HG02763 (cell line): ENCODE measurements around the gene TRAF3.

Experiments
- ATAC-seq: cut with Tn5 transposase; IDR thresholded peaks from one replicate; pipeline ENCODE4 v1.9.1; 2021; ENCODE audit warnings: mild to moderate bottlenecking, moderate library complexity; ENCODE audit not compliant: unreplicated experiment

TRAF3 gene

DNA sequence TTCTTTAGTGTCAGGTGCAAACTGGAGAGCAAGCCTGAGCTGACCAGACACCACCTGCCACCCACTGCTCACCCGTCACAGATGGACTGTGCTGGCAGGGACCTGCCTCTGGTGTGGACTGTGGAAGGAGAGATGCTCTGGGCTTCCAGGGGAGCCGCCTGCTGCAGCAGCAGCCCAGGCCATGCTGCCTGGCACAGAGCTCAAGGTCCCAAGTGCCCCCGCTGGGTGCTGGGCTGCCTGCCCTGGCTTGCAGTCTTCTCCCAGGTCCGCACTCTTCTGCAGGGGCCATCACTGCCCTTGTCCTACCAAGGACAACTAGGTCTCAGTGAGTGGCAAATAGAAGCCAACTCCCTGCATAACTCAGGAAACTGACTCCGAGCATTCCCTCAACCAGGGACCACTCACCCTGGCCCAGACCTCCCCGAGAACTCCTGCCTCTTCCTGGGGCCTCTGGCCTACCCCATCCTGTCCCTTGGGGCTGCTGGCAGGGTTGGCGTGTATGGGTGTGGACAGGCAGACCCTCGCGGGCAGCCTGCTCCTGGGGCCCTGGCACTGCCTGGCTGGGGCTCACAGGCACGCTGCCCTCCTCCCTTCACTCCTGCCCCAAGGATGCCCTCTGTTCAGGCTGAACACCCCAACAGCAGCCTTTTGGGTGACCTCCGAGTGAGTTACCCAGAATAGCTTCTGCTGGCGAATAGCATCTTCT lies 154.5 kb downstream of the TRAF3 start:
- no peak for ATAC-seq

DNA sequence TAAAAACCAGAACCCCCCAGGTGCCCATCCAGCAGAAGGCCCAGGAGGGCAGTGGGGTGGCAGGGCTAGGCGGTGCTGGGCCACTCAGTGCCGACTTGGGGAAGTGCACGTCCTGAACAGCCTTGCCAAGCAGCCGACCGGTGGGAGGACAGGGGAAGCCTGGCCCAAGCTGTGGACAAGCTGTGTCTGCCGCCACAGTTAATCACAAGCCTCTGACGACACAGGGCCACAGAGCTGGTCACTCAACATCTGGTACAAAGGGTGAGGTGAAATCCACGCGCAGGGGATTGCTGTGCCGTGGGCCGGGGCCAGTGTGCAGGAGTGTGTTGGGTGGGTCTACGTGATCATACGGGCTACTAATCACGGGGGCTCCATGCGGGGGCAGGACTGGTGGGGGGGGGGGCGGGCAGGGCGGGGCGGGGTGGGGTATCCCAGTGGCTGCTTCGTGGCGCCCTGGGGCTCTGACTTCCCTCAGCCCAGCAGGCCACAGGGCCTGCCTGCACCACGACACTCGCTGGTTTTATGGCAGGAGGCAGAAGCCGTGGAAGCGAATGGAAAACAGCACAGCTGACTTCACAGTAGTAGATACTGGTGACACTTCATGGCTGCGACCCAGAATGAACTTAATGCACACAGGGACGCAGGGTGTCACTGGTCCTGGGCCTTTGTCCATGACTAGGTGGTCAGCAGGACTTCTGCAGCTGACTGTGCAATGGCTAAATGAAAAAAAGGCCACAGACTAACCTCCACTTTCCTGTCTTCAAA lies 155.4 kb downstream of the TRAF3 start:
- ATAC-seq = no peak

DNA sequence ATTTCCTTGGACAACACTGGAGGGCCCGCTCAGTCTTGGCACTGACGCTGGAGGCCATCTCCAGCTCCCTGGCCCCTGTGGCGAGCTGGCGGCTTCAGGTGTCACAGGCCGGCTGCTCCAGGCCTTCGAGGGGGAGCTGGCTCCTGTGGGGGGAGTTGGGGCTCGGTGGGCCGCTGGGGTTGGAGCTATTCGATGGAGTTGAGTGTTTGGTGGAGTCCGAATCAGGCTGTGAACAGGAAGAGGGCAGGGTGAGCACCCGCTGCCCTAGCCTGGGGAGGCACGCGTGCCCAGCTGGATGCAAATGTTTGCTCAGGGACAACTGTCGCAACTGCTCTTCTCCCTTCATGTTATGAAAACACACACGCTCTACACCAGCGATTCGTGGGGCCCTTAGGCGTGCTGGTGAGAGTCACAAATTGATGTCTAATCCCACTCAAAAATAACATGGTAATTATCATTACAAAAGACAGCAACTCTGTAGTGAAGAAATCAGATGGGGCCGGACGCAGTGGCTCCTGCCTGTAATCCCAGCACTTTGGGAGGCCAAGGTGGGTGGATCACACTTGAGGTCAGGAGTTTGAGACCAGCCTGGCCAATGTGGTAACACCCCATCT lies 156.5 kb downstream of the TRAF3 start:
- ATAC-seq = no peak

- no peak for ATAC-seq
Observed at GRCh38 chr14:102935756-102936155, 158.5 kb downstream of the TRAF3 start.

DNA sequence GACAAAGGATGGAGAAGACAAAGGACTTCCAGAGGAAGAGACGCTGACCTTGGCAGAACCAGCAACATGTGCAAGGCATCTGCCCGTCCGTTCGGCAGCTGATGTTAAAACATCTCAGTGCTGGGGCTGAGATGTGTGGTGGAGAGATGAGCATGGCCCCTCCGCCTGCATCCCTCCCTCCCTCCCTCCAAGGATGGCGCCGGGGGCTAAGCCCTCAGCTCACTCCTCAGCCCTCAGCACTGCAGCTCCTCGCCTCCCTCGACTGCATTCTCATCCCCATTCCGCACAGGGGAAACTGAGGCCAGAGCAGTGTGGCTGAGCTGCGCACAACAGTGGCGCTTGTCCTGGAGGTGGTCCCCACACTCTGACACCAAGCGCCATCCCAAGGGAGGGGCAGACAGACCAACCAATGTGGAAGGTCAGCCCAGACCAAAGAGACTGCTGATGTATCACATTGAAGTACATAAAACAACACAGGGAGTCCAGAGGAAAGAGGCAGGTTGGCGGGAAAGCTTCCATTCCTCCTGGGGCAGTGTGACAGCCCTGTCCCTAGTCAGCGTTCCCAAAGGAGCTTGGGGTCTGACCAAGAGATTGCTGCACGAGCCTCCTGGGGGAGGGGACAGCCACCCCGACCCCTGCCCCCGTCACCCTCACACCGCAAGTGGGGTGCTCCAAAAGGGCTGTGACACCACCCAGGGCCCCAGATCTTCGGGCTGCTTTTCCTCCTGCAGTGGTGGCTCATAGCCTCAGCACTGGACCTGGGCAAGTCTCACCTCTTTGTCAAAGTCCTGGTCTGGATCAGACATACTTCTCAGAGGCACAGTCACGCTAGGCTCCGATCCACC lies 160.3 kb downstream of the TRAF3 start:
- ATAC-seq = no peak

- no peak for ATAC-seq
Observed at GRCh38 chr14:102938191-102938590, 160.9 kb downstream of the TRAF3 start.

DNA sequence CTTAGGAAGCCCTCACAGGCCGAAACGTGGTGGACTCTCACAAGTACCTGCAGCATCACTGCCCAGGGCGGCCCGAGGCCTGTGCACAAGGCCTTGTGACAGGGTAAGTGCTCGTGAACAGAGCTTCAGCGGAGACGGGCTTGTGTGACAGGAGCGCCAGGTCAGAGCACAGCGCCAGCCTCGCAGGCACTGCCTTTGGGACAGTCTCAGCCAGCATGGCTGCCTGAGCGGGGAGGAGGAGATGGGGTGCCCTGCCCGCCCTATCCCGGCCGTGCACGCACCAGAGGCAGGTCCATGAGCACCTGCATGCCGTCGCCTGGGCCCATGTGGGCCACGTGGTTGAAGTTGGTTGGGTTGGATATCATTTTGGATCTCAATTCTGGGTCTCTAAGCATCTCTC lies 162.1 kb downstream of the TRAF3 start:
- no peak for ATAC-seq

DNA sequence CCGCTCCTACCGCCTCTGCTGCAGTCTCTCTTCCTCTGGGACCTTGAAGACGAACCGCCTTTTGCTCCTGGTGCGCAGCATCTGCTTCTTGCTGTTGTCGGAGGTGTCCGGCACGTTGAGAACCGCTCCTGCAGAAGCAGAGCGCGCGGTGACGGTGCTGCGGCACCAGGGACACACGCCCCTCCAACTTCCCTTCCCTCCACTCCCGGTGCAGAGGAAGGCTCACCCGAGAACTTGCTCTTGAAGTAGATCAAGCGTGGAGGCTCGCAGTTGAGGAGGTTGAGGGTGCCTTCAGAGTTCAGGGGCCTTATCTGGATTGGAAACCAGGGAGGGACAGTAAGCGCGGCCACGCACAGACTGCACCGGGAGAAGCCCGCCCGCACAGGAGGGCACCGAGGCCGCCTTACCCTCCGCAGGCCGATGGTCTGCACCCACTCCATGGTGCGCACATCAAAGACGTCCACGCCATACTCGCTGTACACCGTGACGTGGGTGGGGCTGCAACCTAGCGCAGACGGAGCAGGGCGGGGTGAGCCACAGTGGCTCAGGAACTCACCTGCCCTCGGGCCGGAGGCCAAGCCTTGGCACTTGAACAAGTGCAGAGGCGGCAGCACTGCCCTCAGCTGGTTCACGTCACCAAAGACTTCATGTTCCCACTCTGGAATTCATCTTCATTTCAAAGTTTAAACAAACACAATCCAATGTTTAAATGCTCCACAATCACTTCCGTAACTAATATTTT lies 162.7 kb downstream of the TRAF3 start:
- no peak for ATAC-seq

DNA sequence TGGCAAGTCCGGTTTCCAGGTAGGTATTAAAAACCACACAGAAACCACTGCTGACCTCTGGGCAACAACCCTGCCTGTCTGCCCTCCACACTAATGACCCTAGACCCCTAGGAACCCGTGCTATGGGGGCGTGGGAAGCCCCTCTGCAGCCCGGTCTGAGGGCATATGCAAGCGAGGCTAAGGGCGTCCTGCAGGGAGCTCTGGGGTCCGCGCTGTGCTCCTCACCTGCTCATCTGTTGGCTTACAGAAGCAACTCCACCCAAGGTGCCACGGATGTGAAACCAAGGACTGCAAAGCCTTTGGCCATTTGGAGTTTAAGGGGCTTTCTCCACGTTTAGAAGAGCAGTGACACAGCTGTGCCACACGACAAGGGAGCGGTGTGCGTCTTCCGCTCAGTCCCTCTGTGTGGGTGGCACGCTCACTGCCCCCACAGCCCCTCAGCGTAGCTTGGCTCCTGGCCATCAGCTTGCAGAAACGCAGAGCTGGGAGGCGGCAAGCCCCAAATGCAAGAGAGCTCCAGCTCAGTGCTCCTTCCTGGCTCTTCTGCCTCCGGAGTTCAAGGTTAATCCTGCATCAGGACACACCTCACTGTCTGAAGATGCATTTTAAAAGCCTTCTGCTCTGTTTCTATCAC lies 163.6 kb downstream of the TRAF3 start:
- no peak for ATAC-seq

DNA sequence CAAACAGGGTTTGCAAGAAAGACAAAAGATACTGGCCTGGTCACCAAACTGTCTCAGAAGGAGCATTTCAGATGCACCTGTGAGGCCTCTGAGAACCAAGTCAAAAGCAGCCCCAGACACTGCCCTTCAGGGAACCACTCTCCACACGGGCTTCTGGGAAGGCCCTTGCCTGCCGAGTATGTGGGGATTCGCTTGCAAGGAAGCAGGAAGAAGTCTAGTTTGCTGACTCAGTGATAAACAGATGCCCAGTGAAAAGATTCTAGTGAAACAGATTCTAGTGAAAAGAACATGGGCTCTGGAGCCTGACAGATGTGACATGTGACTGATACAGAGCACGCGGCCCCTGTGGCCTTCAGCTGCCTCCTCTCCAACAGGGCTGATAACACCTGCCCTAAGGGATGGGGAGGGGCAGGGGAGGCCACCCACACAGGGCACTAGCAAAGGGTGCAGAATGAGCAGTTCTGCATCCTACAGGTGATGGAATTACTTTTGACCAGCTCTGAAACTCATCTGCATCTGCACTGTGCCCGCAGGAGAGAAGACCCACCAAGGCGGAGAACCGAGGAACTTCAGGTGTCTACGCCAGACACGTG lies 164.3 kb downstream of the TRAF3 start:
- ATAC-seq = no peak

- ATAC-seq = no peak
Observed at GRCh38 chr14:102942069-102942468, 164.8 kb downstream of the TRAF3 start.

DNA sequence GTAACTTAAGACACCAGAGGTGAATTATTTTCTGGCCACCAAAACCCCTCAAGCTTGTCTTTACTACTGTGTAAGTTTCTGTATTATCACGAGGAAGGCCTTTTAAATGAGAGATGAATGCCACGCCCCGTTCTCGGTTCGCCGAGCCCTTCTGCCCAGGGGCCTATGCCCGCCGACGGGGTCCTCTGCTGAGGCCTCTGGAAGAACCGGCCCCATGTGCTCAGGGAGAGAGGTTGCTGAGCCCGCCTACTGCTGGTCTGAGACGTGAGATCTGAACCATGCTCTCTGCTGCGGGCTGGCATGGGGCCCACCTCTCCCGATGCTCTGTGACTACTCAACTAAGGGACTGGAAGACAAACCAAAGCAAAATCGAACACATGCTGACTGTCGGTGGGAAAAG lies 166.2 kb downstream of the TRAF3 start:
- ATAC-seq = no peak

- no peak for ATAC-seq
Observed at GRCh38 chr14:102943979-102944378, 166.7 kb downstream of the TRAF3 start.

- ATAC-seq = no peak
Observed at GRCh38 chr14:102944448-102945330, 167.4 kb downstream of the TRAF3 start.

- ATAC-seq = no peak
Observed at GRCh38 chr14:102945346-102946130, 168.3 kb downstream of the TRAF3 start.

DNA sequence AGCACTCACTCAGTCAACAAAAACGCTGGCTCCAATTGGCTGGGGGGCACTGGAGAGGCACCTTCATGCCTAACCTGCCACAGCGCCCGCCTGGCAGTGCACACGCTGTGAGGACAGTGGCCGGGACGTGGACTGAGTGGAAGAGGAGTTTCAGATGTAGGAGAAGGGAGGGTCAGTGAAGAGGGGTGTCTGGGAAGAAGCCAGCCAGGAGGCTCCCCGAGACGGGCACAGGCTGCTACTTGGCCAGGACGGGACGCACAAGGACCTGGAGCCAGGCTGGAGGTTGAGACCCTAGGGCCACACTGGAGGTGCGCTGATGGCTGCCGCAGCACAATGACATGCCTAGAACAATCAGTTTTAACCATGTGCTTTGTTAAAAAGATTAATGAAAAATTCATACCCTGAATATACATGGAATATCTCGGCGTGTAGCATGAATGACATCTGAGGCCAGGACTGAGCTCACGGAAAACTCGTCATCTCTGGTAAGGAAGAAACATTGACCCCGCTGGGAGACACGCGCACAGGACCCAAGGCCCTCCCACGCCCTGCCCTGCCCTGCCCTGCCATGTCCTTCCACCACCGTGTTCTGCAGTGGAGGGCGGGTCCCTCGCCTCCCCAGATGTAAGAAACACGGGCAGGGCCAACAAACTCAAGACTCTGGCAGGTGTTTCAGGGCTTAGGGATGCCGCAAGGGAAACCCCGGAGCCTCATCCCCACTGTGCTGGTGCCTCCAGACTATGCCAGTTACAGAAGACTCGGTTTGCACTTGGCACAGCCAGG lies 170.3 kb downstream of the TRAF3 start:
- no peak for ATAC-seq

DNA sequence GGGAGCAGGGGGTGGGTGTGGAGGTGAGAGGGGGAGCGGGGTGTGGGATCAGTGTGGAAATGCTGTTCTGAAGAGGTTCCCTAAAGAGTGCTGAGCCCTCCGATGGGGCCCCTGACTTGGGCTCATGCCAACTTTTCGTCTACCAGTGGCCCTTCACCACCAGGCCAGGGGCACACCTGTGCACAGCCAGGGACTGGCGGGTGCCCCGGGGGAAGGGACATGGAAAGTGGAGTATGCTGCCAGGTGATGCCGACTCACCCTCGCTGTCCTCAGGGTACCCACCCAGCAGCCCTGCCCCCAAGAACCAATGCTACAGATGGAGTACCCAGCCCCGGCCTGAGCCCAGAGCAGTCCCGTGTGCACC lies 171.4 kb downstream of the TRAF3 start:
- no peak for ATAC-seq
